ENCODE data around the gene TMEM168. TPM values are rescaled to one million over a fixed set of nuclear protein-coding genes. Genes with fewer than 3 reads are reported as not detected.

TMEM168 gene
- total RNA-seq, 1 donor from 2014 or later, result 11.3 TPM

DNA sequence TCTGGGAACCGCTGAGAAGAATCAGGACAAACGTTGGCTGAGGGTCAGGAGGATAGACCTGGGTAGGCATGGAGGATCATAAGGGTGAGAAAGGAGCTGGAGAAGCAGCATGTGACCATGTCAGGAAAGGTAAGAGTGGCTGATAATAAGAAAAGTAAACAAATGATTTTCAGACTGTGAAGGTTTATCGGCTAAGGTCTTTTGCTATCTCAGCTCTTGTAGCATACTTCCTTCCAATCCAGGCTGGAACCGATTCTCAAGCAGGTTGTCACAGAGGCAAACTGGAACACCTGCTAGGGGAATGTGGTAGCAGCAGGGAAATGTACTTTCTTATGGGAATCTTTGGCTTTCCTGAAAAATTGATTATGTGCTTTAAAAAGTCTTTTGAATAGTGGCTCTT lies 74.7 kb downstream of the TMEM168 start:
- no peak for DNase-seq (ENCODE audit: low read depth in 2 of 2)

DNA sequence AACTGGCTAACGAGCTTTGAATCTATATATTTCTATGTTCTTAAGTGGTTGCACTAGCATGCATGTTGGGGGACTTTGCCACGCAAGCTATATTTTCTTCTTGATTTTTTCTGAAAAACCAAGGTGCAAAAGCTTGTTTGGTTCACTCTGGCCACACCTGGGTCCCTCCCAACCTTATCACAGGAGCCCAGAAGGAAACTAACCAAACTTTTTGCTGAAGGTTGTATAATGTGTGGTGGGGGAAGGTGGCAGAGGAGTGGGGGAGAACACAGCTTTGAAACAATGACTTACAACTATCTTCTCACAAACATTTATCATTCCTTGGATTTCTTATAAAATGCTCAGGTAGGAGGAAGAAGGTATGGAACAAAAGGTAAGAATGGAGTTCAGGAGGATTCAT lies 75.3 kb downstream of the TMEM168 start:
- no peak for DNase-seq (ENCODE audit: low read depth in 2 of 2)
